Uterus (tissue), 2 donors: ENCODE results near the gene EDAR.

ENCODE experiments used
- POLR2A ChIP-seq, 2 donors: fragments of 450-650 bp; IDR thresholded peaks; one replicate each; pipeline ENCODE4 v1.6.1; 2016; ENCODE audit warnings: antibody characterized with exemption in 2 of 2, mild to moderate bottlenecking in 1 of 2, moderate library complexity in 1 of 2
- TF ChIP-seq, protein P1 (sequence below), 4 experiments: fragments of 200-600 bp in 2 of 4; fragments of 450-650 bp in 2 of 4; sonication (generic) in 2 of 4; IDR thresholded peaks; one replicate each; pipeline ENCODE4 v1.5.1; 2016 to 2019; ENCODE audit warnings: antibody characterized with exemption in 4 of 4, mild to moderate bottlenecking in 2 of 4, moderate library complexity in 1 of 4

DNA sequence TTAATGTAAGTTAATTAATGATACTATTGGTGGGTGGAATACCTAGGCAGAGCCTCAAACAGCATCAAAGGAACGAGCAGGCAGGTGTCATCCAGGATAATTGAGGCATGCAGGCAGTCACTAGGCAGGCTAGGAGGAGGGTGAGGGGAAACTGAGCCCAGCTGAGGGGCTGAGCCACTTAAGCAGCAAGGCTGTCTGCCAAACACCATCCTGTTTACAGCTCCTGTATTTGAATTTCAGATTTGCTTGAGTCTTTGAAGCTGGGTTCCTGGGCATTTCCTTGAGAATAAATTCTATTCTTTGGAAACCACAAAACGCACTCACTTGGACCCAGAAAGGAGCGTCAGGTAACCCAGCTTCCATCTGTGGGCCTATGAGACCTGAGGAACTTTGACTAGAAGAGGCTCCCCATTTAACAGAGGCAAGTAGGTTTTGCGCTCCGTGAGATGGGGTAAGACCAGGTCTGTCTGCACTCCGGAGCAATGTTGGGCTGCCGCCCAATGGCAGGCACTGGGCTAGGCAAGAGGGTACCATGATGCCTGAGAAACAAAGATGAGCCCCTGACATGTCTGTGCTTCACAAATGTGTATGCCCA, 2.0 kb downstream of the EDAR start:
- TF ChIP-seq, protein P1, sequence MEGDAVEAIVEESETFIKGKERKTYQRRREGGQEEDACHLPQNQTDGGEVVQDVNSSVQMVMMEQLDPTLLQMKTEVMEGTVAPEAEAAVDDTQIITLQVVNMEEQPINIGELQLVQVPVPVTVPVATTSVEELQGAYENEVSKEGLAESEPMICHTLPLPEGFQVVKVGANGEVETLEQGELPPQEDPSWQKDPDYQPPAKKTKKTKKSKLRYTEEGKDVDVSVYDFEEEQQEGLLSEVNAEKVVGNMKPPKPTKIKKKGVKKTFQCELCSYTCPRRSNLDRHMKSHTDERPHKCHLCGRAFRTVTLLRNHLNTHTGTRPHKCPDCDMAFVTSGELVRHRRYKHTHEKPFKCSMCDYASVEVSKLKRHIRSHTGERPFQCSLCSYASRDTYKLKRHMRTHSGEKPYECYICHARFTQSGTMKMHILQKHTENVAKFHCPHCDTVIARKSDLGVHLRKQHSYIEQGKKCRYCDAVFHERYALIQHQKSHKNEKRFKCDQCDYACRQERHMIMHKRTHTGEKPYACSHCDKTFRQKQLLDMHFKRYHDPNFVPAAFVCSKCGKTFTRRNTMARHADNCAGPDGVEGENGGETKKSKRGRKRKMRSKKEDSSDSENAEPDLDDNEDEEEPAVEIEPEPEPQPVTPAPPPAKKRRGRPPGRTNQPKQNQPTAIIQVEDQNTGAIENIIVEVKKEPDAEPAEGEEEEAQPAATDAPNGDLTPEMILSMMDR (IDR thresholded peaks at IDR 0.05): no peak
- no peak for TF ChIP-seq POLR2A (IDR thresholded peaks at IDR 0.05)
